HG03575 (cell line): ENCODE measurements around the gene SH2B3.

Source experiments
- ATAC-seq: cut with Tn5 transposase; IDR thresholded peaks from one replicate; pipeline ENCODE4 v1.9.1; 2021; ENCODE audit not compliant: unreplicated experiment, insufficient number of reproducible peaks, low FRiP score; ENCODE audit errors: extremely low read depth

The SH2B3 gene

DNA sequence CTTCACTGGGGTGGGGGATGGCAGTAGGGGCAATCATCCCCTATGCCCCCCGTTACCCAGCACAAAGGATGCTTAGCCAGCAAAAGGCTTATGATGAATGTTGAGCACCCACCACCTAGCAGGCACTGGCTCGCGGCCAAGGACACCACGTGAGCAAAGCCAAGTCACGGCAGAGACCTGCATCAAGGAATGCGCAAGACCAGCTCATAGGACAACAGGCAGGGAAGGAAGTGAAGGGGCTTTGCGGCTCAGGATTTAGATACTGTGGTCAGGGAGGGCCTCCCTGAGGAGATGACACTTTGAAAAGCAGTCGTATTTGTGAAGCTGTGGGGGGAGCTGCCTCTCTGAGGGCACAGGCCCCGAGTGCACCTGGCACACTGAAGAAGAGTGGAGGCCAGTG, 32.8 kb downstream of the SH2B3 start:
- ATAC-seq = no peak

DNA sequence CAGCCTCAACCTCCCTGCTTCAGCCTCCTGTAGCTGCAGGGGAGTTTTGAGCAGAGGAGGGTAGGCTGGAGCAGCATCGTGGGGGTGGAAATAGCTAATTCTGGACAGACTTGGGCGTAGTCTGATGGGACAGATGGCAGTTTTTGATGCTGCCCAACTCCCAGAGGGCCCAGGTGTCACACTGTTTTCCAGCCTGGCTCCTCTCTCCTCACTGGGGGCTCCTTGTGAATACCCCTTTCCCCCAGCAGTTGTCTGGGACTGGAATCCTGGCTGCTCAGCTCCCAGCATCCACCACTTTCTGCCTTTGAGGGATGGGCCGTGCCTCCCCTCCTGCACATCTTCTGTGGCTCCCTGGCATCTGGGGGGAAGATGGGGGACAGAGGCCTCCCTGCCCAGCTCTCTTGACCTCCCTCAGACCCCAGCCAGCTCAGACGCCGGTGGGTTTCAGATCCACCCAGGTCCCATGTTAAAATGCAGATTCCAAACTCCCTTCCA, 34.0 kb downstream of the SH2B3 start:
- ATAC-seq = no peak

DNA sequence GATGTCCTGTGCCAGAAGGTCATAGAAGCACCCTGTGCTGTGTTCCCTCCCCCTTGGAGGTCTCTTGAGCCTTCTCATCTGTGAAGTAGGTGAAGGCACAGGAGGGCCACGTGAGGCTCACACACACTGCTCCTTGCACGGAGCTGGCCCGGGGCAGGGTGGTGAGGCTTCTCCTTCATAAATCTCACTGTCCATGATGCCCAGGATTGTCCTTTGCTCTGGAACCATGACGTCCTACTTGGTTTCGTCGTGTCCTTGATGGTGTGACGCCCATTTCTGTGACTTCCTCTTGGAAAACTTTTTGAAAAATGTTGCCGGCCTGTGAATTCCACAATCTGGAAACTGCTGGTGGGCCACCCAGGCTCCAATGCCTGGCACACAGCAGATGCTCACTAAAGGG, 34.4 kb downstream of the SH2B3 start:
- no peak for ATAC-seq

DNA sequence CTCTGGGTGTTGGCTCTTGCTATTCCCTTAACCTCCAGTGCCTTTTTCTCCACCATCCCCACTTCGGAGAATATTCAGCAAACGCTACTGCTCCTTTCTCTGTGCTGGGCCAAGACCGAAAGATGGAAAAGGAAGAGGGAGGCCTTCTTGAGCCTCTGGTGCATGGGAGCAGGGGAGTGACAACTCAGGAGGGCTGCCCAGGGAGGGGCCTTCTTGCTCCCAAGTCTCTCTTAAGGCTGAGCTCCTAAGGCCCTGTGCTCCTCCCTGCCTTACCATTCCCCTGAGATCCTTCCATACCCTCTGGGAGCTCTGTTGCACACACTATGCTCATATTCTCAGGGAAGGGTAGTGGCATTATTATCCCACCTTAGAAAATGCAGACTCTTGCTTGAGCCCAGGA, 34.9 kb downstream of the SH2B3 start:
- no peak for ATAC-seq

DNA sequence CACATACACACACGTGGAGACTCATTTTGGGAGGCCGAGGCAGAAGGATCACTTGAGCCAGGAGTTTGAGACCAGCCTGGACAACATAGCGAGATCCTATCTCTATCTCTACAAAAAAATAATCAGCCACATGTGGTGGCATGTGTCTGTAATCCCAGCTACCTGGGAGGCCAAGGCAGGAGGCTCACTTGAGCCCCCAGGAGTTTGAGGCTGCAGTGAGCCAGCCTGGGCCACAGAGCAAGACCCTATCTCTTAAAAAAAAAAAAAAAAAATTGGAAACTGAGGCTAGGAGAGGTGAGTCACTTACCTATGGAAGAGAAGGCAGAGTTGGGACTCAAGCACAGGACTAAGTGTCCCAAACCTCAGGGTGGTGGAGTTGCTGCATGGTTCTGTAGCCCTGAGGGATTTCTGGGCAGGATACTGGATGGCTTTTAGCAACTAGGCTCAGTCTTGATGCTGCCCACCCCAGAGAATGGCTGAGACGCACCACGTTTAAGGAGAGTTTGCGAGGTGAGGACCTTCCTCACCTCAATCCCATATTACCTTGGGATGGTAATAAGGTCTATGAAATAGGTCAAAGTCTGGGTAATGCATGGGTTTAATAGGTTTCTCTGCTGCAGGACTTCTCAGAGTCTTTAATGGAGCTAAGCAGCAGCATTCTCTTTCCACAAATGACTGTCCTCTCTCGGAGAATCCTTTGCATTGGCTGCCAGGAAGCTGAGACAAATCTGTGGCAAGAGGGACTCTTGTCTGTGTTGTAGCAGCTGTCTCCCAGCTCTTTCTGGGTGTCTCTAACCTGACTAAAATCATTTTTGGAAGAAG, 35.6 kb downstream of the SH2B3 start:
- no peak for ATAC-seq

DNA sequence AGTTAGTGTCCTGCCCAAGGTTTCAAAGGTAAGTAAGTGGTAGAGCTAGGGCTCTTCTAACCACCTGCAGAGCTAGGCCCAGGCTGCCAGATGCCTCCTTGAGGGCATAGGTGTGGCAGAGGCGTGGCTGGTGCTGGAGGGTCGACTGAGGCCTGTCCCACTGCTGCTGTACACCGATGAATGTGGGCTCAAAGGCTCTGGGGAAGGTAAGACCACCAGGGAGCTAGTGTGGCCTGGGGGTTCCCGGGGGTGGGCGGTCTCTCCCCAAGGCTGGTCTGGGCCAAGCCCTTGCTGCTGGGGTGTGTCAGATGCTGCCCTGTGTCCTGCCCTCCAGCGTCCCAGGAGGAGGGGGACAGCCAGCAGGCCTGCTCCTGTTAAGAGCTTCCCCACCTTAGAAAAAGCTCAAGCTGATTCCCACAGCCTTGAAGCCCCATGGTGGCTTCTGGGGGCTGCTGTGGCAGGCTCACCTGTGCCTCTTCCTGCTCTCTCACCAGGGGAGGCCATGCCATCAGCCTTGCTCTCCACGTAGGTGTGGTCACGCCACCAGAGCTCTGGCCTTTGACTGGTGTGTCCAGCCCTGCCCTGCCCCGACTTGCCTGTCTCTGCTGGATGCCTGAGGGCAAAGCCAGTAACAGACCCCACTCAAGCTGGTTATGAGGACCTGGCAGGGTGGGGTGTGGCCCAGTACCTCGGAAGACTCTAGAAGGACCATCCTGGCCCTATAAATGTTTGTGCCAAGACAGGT, 36.8 kb downstream of the SH2B3 start:
- no peak for ATAC-seq

DNA sequence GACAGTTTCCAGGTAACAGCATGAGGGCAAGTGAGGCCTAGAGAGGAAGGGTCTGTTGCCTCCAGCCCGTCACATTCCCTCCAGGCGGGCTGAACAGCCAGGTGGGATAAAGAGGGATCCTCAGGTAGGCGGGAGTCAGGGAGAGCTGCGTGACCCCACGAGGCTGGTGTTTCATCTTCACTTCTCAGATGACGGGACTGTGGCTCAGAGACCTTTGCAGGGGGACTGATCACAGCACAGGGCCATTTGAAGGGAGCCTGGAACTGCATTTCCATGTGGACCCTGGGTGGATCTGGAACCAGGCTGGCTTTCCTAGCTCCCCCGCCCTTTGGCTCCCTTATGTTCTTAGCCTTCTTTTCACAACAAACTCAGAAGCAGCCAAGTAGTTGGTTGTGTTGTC, 37.4 kb downstream of the SH2B3 start:
- ATAC-seq = no peak

DNA sequence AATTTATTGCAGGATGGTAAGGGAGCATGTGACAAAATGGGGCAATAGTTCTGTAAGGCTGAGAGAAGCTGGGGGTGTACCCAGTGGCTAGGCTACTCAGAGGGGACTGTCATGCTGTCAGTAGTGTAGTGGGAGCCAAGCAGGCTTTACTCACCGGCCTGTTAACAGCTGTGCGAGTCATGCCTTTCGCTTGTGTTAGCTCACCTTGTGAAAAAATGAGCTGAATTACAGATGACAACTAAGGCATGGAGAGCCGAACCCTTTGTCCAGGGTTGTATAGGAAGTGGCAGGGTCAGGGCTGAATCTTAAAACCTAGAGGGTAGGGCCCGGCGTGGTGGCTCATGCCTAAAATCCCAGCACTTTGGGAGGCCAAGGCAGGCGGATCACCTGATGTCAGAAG, 37.9 kb downstream of the SH2B3 start:
- no peak for ATAC-seq

DNA sequence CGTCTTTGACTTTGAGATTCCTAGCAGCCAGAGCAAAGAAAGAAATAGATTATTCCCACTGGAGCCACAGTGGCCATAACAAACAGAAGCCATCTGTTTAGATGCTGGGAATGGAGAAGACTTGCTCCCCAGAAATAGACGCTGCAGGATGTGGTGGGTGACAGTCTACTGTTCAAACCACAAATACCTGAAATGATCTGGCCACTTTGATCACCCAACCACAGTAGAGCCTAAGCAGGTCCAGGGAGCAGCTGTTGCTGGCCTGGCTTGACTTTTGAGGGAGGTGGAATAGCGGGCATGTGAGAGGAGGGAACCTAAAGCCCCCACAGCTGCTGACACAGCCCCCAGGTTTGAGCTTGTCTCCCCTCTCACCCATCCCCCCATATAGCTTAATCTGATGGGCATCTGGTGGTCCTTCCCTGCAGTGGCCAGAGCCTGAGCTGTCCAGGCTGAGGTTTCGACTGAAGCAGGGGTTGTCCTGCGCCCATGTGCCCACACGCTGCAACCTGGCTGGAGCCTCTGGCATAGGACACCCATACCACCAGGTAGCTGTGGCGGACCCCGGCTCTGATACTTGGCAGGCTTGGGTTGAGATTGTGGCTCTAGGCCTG, 38.7 kb downstream of the SH2B3 start:
- peak; percentile 5 for ATAC-seq

DNA sequence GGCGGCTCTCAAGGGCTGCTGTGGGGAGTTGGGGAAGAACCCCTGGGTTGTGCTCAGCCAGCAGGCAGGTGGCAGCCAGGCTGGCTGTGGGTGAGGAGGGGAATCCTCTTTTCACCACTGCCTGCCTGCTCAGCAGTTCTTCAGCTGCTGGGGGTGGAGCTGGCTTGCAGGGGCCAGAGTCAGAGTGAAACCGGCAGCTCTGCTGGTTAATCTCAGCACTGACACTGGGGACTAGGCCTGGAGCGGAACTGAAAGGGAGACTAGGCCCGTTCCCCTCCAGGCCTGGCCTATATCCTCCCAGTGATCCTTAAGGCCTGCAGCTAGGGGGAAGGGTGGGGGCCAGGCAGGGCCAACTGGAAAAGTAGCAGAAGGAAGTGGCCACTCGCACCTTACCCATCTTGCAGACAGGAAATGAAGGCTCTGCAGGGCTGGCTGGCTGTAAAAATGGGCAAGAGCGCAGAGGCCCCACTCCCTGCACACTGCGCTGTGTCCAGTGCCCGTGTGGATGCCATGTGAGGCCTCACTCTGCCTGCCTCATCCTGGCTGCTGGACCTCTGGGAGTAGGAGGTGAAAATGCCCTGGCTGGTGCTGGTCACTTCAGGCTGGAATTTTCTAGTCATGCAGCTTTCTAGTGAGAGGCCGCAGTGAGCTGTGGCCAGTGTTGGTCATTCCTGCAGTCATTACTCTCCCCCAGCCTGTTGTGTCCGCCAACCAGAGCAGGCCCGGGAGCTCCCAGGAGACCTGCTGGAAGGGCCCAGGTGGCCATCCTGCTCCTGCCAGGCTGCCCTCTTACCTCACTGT, 39.4 kb downstream of the SH2B3 start:
- peak; percentile 47 for ATAC-seq

DNA sequence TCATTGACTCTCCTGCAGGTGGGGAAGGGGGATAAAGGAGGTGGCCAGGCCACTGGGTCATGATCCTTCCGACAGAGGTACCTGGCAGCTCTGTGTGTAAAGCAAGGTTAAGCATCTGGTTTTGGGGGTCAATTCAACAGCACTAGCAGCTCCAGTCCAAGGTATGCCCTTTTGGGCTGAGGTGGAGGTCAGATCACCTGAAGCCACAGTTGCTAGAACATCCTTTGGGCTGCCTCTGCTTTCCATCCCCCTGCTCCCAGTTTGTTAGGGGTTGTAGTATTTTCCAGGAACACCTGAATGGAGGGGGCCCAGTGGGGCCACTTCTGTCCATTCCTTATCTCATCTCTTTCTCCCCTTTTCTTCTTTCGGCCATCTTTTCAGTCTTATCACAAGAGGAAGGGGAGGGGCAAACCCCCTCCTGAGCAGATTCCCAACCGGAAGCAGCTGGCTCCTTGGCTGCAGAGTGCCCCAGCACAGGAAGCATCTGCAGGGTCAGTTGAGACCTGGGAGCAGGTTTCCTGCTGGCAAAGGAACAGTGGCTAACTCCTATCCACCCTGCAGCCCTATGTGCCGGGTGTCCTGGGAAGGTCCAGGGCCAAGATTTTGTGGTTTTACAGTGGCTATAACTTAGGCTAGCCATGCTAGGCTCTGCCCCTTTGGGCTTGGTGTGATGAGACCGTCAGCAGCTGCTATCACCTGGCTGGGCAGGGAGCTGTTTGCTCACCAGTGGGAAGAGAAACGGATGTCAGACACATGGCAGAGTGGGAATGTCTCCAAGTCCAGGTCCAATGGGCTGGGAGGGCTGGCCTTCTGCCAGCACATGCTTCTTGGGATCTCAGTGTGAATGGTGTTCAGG, 40.2 kb downstream of the SH2B3 start:
- no peak for ATAC-seq

DNA sequence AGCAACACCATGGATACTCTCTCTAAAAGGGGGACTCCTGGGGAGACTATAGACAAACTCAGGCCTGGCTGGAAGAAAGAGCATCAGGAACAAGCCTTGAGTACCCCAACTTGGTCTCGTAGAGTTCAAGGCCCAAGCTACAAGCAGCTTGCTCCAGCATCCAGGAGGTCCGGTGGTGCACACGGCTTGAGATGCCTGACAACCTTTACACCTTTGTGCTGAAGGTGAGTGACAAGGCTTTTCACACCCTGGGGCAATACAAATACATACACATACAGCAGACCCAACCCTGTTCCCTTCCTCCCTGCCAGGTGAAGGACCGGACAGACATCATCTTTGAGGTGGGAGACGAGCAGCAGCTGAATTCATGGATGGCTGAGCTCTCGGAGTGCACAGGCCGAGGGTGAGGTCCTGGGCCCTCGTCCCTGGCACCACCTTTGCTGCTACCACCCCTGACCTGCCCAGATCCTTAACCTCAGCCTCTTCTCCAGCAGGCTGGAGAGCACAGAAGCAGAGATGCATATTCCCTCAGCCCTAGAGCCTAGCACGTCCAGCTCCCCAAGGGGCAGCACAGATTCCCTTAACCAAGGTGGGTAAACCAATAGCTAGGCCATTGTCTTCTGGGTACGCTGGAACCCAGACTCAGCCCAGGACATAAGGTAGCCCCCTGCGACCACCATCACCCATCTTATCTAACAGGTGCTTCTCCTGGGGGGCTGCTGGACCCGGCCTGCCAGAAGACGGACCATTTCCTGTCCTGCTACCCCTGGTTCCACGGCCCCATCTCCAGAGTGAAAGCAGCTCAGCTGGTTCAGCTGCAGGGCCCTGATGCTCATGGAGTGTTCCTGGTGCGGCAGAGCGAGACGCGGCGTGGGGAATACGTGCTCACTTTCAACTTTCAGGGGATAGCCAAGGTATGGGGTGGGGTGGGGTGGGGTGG, 41.2 kb downstream of the SH2B3 start:
- ATAC-seq = no peak

DNA sequence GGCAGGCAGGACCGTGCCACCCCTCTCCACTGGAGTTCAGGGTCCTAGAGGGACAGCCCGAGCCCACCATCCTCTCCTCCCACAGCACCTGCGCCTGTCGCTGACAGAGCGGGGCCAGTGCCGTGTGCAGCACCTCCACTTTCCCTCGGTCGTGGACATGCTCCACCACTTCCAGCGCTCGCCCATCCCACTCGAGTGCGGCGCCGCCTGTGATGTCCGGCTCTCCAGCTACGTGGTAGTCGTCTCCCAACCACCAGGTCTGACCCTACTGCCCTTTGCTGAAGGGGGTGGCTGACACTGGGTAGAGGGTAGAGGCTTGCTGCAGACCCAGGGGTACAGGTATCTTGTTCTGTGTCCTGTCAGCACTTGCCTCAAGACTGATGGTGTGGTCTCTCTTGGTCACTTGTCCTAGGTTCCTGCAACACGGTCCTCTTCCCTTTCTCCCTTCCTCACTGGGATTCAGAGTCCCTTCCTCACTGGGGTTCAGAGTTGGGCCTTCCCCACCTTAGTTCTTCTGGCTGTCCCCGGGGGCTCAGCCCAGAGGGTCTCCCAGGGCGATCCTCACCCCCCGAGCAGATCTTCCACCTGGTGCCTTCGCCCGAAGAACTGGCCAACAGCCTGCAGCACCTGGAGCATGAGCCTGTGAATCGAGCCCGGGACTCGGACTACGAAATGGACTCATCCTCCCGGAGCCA, 42.0 kb downstream of the SH2B3 start:
- ATAC-seq = no peak

DNA sequence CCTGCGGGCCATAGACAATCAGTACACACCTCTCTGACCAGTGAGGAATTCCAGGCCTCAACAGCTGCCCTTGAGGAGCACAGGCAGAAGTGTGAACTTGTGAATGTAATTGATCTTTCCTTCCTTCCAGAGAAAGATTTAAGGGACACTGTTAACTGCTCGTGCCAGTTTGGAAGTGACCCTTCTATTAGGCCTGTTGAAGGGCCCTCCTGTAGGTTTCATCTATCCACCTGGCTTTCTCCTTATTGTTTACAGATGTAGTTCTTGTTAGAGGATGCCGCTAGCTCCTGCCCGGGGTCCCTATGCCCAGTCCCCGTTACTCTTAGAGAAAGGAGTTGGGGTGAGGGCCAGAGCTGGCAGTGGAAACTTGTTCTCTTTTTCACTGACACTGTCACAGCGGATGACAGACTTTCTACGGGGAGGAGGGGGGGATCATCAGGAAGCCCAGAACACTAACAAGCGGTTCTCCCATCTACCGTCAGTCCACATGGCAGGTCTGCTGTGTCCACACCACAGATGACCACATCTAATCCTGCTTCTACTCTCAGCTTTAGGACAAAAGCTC, 42.6 kb downstream of the SH2B3 start:
- ATAC-seq = no peak

DNA sequence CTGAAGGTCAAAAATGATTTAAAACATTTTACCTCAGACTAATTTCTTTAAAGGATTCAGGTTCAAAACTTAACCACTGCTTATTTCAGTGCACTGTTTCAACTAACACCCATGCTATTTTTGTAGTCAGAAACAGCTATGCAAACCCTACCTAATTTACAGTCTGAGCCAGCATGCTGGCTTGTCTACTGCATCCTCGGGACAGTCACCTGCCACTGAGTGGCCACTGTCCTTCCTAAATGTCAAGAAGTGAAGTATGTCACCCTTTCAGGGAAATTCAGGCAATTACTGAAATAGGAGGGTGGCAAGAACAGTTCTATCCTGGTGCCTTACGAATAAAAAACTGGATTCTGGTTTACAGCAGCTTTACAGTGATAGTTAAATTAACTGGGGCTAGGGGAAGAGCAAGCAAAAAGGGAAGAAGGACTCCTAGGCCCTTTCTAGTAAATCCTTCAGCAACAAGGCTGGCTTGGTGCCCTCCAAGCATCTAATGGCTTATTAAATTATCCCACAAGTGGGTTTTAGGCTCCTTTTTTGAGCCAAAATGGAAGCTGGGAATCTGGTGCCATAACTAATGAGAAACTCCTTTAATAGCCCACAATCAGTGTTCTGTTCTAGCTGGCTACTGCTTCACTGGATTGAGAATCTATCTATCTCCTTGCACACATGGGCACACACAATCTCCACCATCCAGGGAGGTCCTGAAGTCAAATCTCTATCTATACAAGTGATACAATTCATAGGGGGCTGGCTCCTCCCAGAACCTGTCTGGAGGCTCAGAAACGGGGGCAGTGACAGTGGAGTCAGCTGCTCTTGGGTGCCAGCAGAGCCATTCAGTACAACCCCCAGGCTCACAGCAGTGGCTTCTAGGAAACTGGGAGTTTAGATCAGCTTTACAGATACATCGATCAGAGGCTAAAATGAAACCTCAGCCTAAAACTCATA, 43.4 kb downstream of the SH2B3 start:
- no peak for ATAC-seq
